WTC11 (cell line): ENCODE data around the gene ARHGAP8. TPM values are rescaled to one million over a fixed set of nuclear protein-coding genes. Genes with fewer than 3 reads are reported as not detected.

Experiments used
- ATAC-seq: fragments of 200-7000 bp; cut with Tn5 transposase; 2 replicates; pipeline ENCODE4 v1.10.0; 2021; ENCODE audit warnings: mild to moderate bottlenecking, moderate library complexity
- CTCF ChIA-PET: fragments of 300-600 bp; sonication (Branson Sonifier 250); formaldehyde crosslinking; loops from one replicate; lab custom pipeline; 2021; ENCODE audit warnings: antibody characterized with exemption; lab: Charles Lee
- POLR2A ChIA-PET: fragments of 350-600 bp; sonication (Branson Sonifier 250); formaldehyde crosslinking; loops from one replicate; lab custom pipeline; 2021; ENCODE audit warnings: antibody characterized with exemption; lab: Charles Lee
- DNase-seq: peaks from one replicate; pipeline ENCODE4 v3.0.0; 2021; ENCODE audit warnings: low spot score
- H3K27ac Mint-ChIP-seq: 2 replicates; pipeline ENCODE4 v1.8.0; 2021; ENCODE audit warnings: mixed read lengths
- H3K27me3 Mint-ChIP-seq: 2 replicates; pipeline ENCODE4 v1.8.0; 2021; ENCODE audit warnings: low read depth, mild to moderate bottlenecking, moderate library complexity, mixed read lengths
- H3K36me3 Mint-ChIP-seq: 2 replicates; pipeline ENCODE4 v1.8.0; 2021; ENCODE audit warnings: mixed read lengths
- H3K4me1 Mint-ChIP-seq: 2 replicates; pipeline ENCODE4 v1.8.0; 2022; ENCODE audit warnings: mixed read lengths
- H3K4me3 Mint-ChIP-seq: 2 replicates; pipeline ENCODE4 v1.8.0; 2021; ENCODE audit warnings: mild to moderate bottlenecking, moderate library complexity, mixed read lengths
- H3K9me3 Mint-ChIP-seq: 2 replicates; pipeline ENCODE4 v1.8.0; 2021; ENCODE audit warnings: mixed read lengths
- AFF4 ChIP-seq: sonication (generic); formaldehyde crosslinking; IDR thresholded peaks from 2 replicates; pipeline ENCODE4 v1.8.1; 2023; ENCODE audit warnings: mild to moderate bottlenecking, missing genetic modification reagents, borderline replicate concordance
- E2F5 ChIP-seq: sonication (generic); formaldehyde crosslinking; IDR thresholded peaks from 2 replicates; pipeline ENCODE4 v1.8.1; 2022; ENCODE audit warnings: mild to moderate bottlenecking, moderate library complexity, missing genetic modification reagents
- FOXP1 ChIP-seq: sonication (generic); formaldehyde crosslinking; IDR thresholded peaks from 2 replicates; pipeline ENCODE4 v1.8.0; 2022; ENCODE audit warnings: missing genetic modification reagents, mild to moderate bottlenecking, moderate library complexity, borderline replicate concordance
- FOXP4 ChIP-seq: sonication (generic); formaldehyde crosslinking; IDR thresholded peaks from 2 replicates; pipeline ENCODE4 v1.8.0; 2022; ENCODE audit warnings: mild to moderate bottlenecking, missing genetic modification reagents
- IRF1 ChIP-seq: sonication (generic); formaldehyde crosslinking; IDR thresholded peaks from 2 replicates; pipeline ENCODE4 v1.8.0; 2023; ENCODE audit warnings: missing genetic modification reagents
- JAZF1 ChIP-seq: fragments of 250-450 bp; sonication (Bioruptor Pico); IDR thresholded peaks from 2 replicates; pipeline ENCODE4 v1.9.0; 2021; ENCODE audit warnings: moderate library complexity, mild to moderate bottlenecking, inconsistent platforms
- KAT7 ChIP-seq: sonication (generic); formaldehyde crosslinking; IDR thresholded peaks from 2 replicates; pipeline ENCODE4 v1.8.1; 2023; ENCODE audit warnings: missing genetic modification reagents, mild to moderate bottlenecking, borderline replicate concordance
- MYBL2 ChIP-seq: sonication (generic); formaldehyde crosslinking; IDR thresholded peaks from 2 replicates; pipeline ENCODE4 v1.8.1; 2023; ENCODE audit warnings: mild to moderate bottlenecking, moderate library complexity, missing genetic modification reagents
- NR2C2 ChIP-seq: sonication (generic); formaldehyde crosslinking; IDR thresholded peaks from 2 replicates; pipeline ENCODE4 v1.8.0; 2022; ENCODE audit warnings: mild to moderate bottlenecking, missing genetic modification reagents
- NR3C1 ChIP-seq: sonication (generic); formaldehyde crosslinking; conservative IDR thresholded peaks from 2 replicates; pipeline ENCODE4 v1.8.1; 2023; ENCODE audit warnings: low read depth, mild to moderate bottlenecking, missing genetic modification reagents
- OVOL2 ChIP-seq: fragments of 250-450 bp; sonication (Bioruptor Pico); IDR thresholded peaks from 2 replicates; pipeline ENCODE4 v1.9.0; 2021; ENCODE audit warnings: mild to moderate bottlenecking, borderline replicate concordance
- RORB ChIP-seq: fragments of 250-450 bp; sonication (Bioruptor Pico); IDR thresholded peaks from 2 replicates; pipeline ENCODE4 v1.9.0; 2021; ENCODE audit warnings: mild to moderate bottlenecking
- TEAD1 ChIP-seq: sonication (generic); formaldehyde crosslinking; IDR thresholded peaks from 2 replicates; pipeline ENCODE4 v1.8.0; 2022; ENCODE audit warnings: mild to moderate bottlenecking, missing genetic modification reagents
- TP53 ChIP-seq: sonication (generic); formaldehyde crosslinking; IDR thresholded peaks from 2 replicates; pipeline ENCODE4 v1.8.1; 2023; ENCODE audit warnings: mild to moderate bottlenecking, missing genetic modification reagents
- ZBTB43 ChIP-seq: sonication (generic); formaldehyde crosslinking; IDR thresholded peaks from 2 replicates; pipeline ENCODE4 v1.8.1; 2023; ENCODE audit warnings: mild to moderate bottlenecking, missing genetic modification reagents
- ZMAT4 ChIP-seq: fragments of 250-450 bp; sonication (Bioruptor Pico); IDR thresholded peaks from 2 replicates; pipeline ENCODE4 v1.9.0; 2021; ENCODE audit warnings: mild to moderate bottlenecking
- ZNF416 ChIP-seq: fragments of 250-450 bp; sonication (Bioruptor Pico); IDR thresholded peaks from 2 replicates; pipeline ENCODE4 v1.9.0; 2021; ENCODE audit warnings: mild to moderate bottlenecking, inconsistent platforms
- ZNF512 ChIP-seq: sonication (generic); formaldehyde crosslinking; IDR thresholded peaks from 2 replicates; pipeline ENCODE4 v1.8.1; 2022; ENCODE audit warnings: missing genetic modification reagents, borderline replicate concordance
- ZNF671 ChIP-seq: fragments of 250-450 bp; sonication (Bioruptor Pico); IDR thresholded peaks from 2 replicates; pipeline ENCODE4 v1.8.0; 2021; ENCODE audit warnings: mild to moderate bottlenecking
- total RNA-seq: library from RNA; stranded (reverse); gene quantifications from 3 replicates; pipeline ENCODE4 v1.2.3, GENCODE V29; 2021

Gene ARHGAP8
- total RNA-seq, 1 experiment from 2014 or later: 61.4 TPM

GRCh38 chr22:44860311-44860710, 107.9 kb downstream of the ARHGAP8 start:
- H3K36me3 Mint-ChIP-seq: peaks cover 31% of the 10 kb centered on the region
- 0 out of 2 replicates have a peak, but pooled peaks cover 3% of the 10 kb centered on the region for H3K4me1 Mint-ChIP-seq
- no peak for ATAC-seq

More at GRCh38 chr22:44860311-44860710, 107.9 kb downstream of the ARHGAP8 start:
- ChIA-PET CTCF (no interaction called here), POLR2A (no interaction called here)
- DNase-seq: no peak
- no peak for TF ChIP-seq TP53 (CRISPR knock-in tag)
- no peak for TF ChIP-seq ZMAT4 (CRISPR knock-in tag)
- no peak for TF ChIP-seq NR2C2 (CRISPR knock-in tag)
- TF ChIP-seq OVOL2 (CRISPR knock-in tag): no peak
- no peak for TF ChIP-seq FOXP4 (CRISPR knock-in tag)
- TF ChIP-seq ZNF416 (CRISPR knock-in tag): no peak
- TF ChIP-seq MYBL2 (CRISPR knock-in tag): no peak
- TF ChIP-seq ZBTB43 (CRISPR knock-in tag): no peak
- TF ChIP-seq IRF1: no peak
- TF ChIP-seq JAZF1: no peak
- TF ChIP-seq AFF4: no peak
- TF ChIP-seq FOXP1 (CRISPR knock-in tag): no peak
- no peak for TF ChIP-seq ZNF671 (CRISPR knock-in tag)
- no peak for TF ChIP-seq NR3C1
- no peak for TF ChIP-seq ZNF512 (CRISPR knock-in tag)
- no peak for TF ChIP-seq KAT7
- TF ChIP-seq E2F5 (CRISPR knock-in tag): no peak
- no peak for TF ChIP-seq RORB (CRISPR knock-in tag)
- TF ChIP-seq TEAD1 (CRISPR knock-in tag): no peak
- TF ChIP-seq, all 79 proteins: peak for 0
- H3K4me3 Mint-ChIP-seq: no peak overlapping the region
- no peaks in the 10 kb centered on the region for H3K9me3 Mint-ChIP-seq
- no peaks in the 10 kb centered on the region for H3K27me3 Mint-ChIP-seq
- 0 out of 2 replicates have a peak overlapping the region, but pooled peaks have one; percentile 78 for H3K27ac Mint-ChIP-seq
